Smooth muscle cell (in vitro differentiated cells): ENCODE measurements around the gene SCAMP2. TPM values are rescaled to one million over a fixed set of nuclear protein-coding genes. Genes with fewer than 3 reads are reported as not detected.
A peak's percentile ranks its signal among the peaks of the same experiment; 100 is the strongest.

Experiments used
- DNase-seq: peaks from one replicate; lab custom pipeline; 2025; ENCODE audit not compliant: unreplicated experiment; lab: John Stamatoyannopoulos, UW
- H2AFZ ChIP-seq: fragments of 200-600 bp; sonication (generic); 2 replicates; pipeline ENCODE4 v1.6.0; 2016; ENCODE audit warnings: antibody characterized with exemption, low read depth, mild to moderate bottlenecking
- H3F3A ChIP-seq: fragments of 200-600 bp; sonication (generic); 2 replicates; pipeline ENCODE4 v1.6.0; 2017; ENCODE audit warnings: antibody characterized with exemption, low read depth
- H3K27ac ChIP-seq: fragments of 200-600 bp; sonication (generic); 2 replicates; pipeline ENCODE4 v1.5.1; 2016; ENCODE audit warnings: low read depth, mild to moderate bottlenecking
- H3K27me3 ChIP-seq: fragments of 200-600 bp; sonication (generic); 2 replicates; pipeline ENCODE4 v1.6.1; 2016; ENCODE audit warnings: low read depth, mild to moderate bottlenecking
- H3K36me3 ChIP-seq: fragments of 200-600 bp; sonication (generic); 2 replicates; pipeline ENCODE4 v1.5.1; 2016; ENCODE audit warnings: low read depth
- H3K4me1 ChIP-seq: fragments of 200-600 bp; sonication (generic); 2 replicates; pipeline ENCODE4 v1.5.1; 2016; ENCODE audit warnings: low read depth
- H3K4me2 ChIP-seq: fragments of 200-600 bp; sonication (generic); 2 replicates; pipeline ENCODE4 v1.6.0; 2016; ENCODE audit warnings: mild to moderate bottlenecking
- H3K4me3 ChIP-seq: fragments of 200-600 bp; sonication (generic); 2 replicates; pipeline ENCODE4 v1.5.1; 2016; ENCODE audit warnings: mild to moderate bottlenecking
- H3K79me2 ChIP-seq: fragments of 200-600 bp; sonication (generic); 2 replicates; pipeline ENCODE4 v1.6.0; 2016; ENCODE audit warnings: low read depth, mild to moderate bottlenecking
- H3K9ac ChIP-seq: fragments of 200-600 bp; sonication (generic); 2 replicates; pipeline ENCODE4 v1.6.0; 2016; ENCODE audit warnings: low read depth
- H3K9me3 ChIP-seq: fragments of 200-600 bp; sonication (generic); replicated peaks from 2 replicates; pipeline ENCODE4 v1.5.1; 2016; ENCODE audit warnings: low read depth
- H4K20me1 ChIP-seq: fragments of 200-600 bp; sonication (generic); 2 replicates; pipeline ENCODE4 v1.6.0; 2016; ENCODE audit warnings: low read depth
- CTCF ChIP-seq: fragments of 200-600 bp; sonication (generic); IDR thresholded peaks from 2 replicates; pipeline ENCODE4 v1.5.1; 2017; ENCODE audit warnings: borderline replicate concordance, mild to moderate bottlenecking, antibody characterized with exemption; ENCODE audit not compliant: insufficient read depth, poor library complexity, severe bottlenecking
- WGBS: methylation state at CpG from one replicate; pipeline ENCODE4 v1.1.7; 2016; ENCODE audit warnings: low lambda C conversion rate; 5-methylcytosine and 5-hydroxymethylcytosine counted together
- polyA plus RNA-seq: library from polyadenylated mRNA; unstranded; fragments of >200 nt; fragmentation: Nextera tagmentation; extraction: Ambion mirVana; gene quantifications from 2 replicates; pipeline ENCODE4 v1.2.1, GENCODE V29; 2016
- total RNA-seq: library from RNA; depleted of rRNA; stranded (reverse); fragments of >200 nt; gene quantifications from 2 replicates; pipeline ENCODE4 v1.2.3, GENCODE V29; 2014

The SCAMP2 gene
- total and polyA plus RNA-seq, 2 experiments from 2014 or later = 55.5 to 80.3 TPM

GRCh38 chr15:74866090-74866489 is 7.1 kb downstream of the SCAMP2 start:
- peak overlapping the region; percentile 44 for H3K4me2 ChIP-seq
- H2AFZ ChIP-seq = no peak overlapping the region
- no peaks in the 10 kb centered on the region for H3F3A ChIP-seq
- H3K36me3 ChIP-seq = no peaks in the 10 kb centered on the region
- H4K20me1 ChIP-seq = peaks cover 84% of the 10 kb centered on the region
- no peaks in the 10 kb centered on the region for H3K4me1 ChIP-seq
- H3K4me3 ChIP-seq = no peak overlapping the region
- peak overlapping the region; percentile 28 for H3K9ac ChIP-seq
- no peaks in the 10 kb centered on the region for H3K27me3 ChIP-seq
- 67% methylated on average over 6 of the region's 6 CpGs for WGBS
- H3K27ac ChIP-seq = peak overlapping the region; percentile 80
- TF ChIP-seq CTCF = no peak
- no peak for DNase-seq
- no peaks in the 10 kb centered on the region for H3K9me3 ChIP-seq
- H3K79me2 ChIP-seq = peaks cover 67% of the 10 kb centered on the region

- no peak for DNase-seq
- Histone ChIP-seq H3F3A (no peaks in the 10 kb centered on the region), H3K4me1 (no peaks in the 10 kb centered on the region), H3K79me2 (peaks cover 67% of the 10 kb centered on the region), H3K4me3 (no peak overlapping the region), H3K36me3 (no peaks in the 10 kb centered on the region), H3K9ac (no peak overlapping the region), H2AFZ (no peak overlapping the region), H4K20me1 (peaks cover 83% of the 10 kb centered on the region), H3K27ac (peak overlapping the region; percentile 80), H3K4me2 (no peak overlapping the region), H3K9me3 (no peaks in the 10 kb centered on the region), H3K27me3 (no peaks in the 10 kb centered on the region)
- 80% methylated on average over 2 of the region's 2 CpGs for WGBS
- TF ChIP-seq CTCF = no peak
Measured at GRCh38 chr15:74865316-74865715, 7.8 kb downstream of the SCAMP2 start.

GRCh38 chr15:74864296-74864695 is 8.9 kb downstream of the SCAMP2 start:
- TF ChIP-seq CTCF = no peak
- peak overlapping the region; percentile 8 for H3K27ac ChIP-seq
- H4K20me1 ChIP-seq = peaks cover 83% of the 10 kb centered on the region
- H2AFZ ChIP-seq = no peak overlapping the region
- H3K4me3 ChIP-seq = no peak overlapping the region
- no peaks in the 10 kb centered on the region for H3K36me3 ChIP-seq
- H3K27me3 ChIP-seq = no peaks in the 10 kb centered on the region
- WGBS = 92% methylated on average over 6 of the region's 6 CpGs
- no peak overlapping the region for H3K9ac ChIP-seq
- H3K4me1 ChIP-seq = no peaks in the 10 kb centered on the region
- H3K9me3 ChIP-seq = no peaks in the 10 kb centered on the region
- H3K79me2 ChIP-seq = peaks cover 65% of the 10 kb centered on the region
- H3K4me2 ChIP-seq = no peak overlapping the region
- DNase-seq = no peak
- H3F3A ChIP-seq = no peaks in the 10 kb centered on the region
